Stimulated activated CD4-positive, alpha-beta T cell treated with anti-CD3 and anti-CD28 coated beads, TNF-alpha, amount 100 ng/mL, for 1 hour (primary cell): Measurements from ENCODE around the gene SRC.

Experiments used
- DNase-seq, 3 donors: peaks; one replicate each; pipeline ENCODE4 v3.0.0-alpha.2; 2020; ENCODE audit warnings: low read depth in 3 of 3, low spot score in 1 of 3

SRC gene

GRCh38 chr20:37345339-37346235, at the start of gene SRC:
SRC (plus strand) TSS chr20:37346140; CDS start chr20:37384154, 38,014 bp downstream.
- peak in 2 of 3 donors; percentile 16 to 23 for DNase-seq

- no peak for DNase-seq
Measured at GRCh38 chr20:37296371-37296770, 49.6 kb upstream of the SRC start.

DNA sequence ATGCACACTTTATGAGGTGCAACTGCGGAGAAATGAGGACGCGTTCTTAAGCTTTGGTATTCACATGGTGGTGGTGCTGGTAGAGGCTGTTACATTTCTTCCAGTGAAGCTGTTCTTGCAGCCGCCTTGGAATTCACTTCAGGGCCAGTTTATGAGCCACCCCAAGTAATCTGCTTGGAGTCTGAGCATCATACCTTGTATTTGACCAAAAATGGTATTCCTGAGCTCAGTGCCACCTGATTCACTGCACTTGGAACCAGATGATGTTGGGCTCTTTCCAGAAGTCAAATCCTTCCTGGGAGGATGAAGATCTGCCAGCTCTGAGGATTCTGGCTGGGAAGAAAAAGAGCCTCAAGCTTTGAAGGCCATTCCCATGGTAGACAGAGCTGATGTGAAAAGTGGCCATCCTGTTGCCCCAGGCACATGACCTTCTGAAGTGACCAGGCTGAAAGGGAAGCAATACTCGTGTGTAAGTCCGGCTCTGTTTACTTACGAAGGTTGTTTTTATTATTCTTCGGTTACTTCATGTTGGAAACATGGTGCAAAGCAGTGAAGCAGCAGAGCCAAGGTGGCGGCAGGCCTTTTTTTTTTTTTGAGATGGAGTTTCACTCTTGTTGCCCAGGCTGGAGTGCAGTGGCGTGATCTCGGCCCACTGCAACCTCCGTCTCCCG, 48.7 kb upstream of the SRC start:
- no peak for DNase-seq

GRCh38 chr20:37298190-37298939, 47.6 kb upstream of the SRC start:
- no peak for DNase-seq

- no peak for DNase-seq
Measured at GRCh38 chr20:37299718-37300528, 46.0 kb upstream of the SRC start.

DNA sequence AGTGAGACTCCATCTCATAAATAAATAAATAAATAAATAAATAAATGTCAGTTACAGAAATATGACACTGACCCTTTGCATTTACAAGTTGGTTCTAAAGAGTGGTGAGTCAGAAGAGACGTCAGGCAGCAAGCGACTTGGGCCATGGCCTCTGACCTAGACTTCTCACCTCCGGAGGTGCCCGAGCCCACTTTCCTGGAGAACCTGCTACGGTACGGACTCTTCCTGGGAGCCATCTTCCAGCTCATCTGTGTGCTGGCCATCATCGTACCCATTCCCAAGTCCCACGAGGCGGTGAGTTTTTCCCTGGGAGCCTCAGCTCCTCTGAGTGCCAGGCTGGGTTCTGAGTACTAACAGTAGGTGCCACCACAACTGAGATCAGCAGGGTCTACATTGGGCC, 44.8 kb upstream of the SRC start:
- DNase-seq, result no peak

- no peak for DNase-seq
Measured at GRCh38 chr20:37301558-37301957, 44.4 kb upstream of the SRC start.

GRCh38 chr20:37302981-37303380, 43.0 kb upstream of the SRC start:
- no peak for DNase-seq

DNA sequence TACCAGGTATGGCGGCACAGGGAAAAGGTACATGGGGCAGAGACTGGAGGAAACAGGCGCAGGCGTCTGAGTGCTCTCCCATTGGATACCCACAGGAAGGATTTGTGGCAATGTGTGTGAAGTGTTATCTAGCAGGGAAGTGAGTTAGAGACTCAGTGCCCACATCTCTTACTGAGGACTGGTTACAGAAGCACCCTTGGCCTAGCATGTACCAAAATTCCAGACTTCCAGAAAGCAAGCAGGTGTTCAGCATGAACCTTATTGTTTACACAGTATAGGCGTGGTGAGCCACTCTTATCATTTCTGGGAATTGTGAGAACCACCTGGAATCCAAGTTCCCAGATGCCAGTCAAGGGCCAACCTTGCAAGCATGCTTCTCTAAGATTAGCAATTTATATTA, 42.3 kb upstream of the SRC start:
- DNase-seq, result no peak

DNA sequence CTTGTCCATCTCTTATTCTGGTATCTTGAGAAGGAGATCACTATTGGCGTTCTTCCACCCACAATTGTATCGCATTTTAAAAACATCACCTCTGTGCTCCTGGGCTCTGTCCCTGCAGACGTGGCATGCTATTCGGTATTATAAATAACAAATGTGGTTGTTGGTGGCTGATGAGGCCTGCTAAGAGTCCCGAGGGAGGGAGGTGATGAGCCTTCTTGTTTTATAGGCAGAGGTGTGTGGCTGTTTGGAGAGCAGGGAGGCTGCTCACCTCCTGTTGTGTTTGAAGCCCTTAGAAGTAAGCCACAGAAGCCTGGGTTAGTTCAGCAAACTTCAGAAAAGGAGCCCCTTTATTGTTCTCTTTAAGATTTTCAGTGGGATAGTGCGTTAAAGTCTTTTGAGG, 40.9 kb upstream of the SRC start:
- no peak for DNase-seq

DNA sequence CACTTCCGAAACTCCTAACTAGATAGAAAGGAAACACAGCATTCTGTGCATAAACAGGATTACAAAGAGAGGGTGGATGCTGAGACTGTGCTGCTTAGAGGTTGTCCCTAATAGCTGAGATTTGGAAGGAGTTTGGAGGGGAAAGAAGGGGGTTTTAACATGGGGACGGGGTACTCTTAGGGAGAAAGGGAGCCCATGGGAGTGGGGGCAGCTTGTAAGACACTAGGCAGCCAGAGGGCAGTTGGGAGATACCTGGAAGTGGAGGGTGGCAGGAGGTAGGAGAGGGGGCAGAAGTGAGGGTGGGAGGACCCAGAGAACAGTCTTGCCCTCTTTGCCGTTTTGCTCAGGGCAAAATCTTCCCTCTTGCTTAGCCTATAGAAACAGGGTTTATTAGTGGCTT, 40.1 kb upstream of the SRC start:
- DNase-seq, result no peak

DNA sequence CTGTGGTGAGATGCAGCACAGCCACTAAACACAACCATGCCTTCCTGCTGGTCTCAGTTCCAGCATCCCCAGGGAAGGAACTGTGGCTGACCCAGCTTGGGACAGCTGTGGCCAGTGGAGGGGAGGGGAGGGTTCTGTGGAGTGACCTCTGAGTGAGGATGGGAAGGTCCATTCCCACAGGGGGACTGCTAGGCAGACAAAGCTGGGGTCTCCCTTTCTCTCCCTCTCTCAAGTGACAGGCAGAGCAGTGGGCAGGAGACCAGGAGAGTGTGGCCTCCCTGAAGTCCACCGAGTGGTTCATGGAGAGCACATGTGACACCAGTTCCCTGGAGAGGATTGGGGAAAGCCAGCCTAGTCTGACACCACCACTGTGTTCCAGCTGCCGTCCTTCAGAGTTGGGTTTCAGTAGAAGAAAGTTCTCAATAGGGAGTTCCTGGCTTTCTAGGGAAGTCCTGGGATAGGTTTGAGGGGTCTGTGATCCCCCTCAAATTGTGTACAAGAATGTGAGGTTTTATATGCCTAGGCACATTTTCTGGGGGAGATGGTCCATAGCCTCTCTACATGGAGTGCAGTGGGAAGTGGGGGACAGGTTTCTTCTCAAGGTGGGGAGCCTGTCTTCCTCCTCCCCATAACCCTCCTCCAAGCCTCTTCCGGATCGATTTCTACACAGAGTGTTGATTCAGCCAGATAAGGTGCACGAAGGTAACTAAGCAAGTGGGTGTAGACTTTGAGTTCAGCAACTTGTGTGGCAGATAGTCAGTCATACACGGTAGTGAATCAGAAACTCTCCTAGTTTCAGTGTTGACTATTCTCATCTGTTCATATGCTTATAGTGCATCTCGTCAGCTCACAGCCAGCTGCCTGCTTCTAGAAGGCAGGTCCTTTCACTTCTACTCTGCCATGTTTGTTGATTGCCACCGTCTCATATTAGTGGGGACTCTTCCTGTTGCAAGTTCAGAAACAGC, 37.6 kb upstream of the SRC start:
- no peak for DNase-seq

DNA sequence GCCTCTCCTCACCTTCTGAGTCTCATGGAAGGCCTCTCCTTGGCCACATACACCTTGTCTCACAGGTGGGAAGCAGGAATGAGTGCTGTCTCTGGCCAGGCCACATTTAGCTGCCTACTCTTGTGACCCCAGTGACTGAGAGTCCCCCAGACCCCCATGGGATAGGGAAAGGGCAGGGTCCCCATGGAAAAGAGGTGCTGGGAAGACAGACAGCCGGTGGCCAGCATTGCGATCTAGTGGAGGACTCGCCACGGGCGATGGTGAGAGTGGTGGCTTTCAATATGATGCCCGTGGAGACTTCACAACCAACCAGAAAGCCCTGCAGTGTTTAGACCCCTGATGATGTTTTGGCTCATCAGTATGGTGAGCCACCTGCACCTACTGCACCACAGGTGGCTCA, 36.6 kb upstream of the SRC start:
- no peak for DNase-seq

- DNase-seq, result no peak
Measured at GRCh38 chr20:37309936-37310590, 35.9 kb upstream of the SRC start.

GRCh38 chr20:37310951-37311350, 35.0 kb upstream of the SRC start:
- DNase-seq, result no peak

- DNase-seq, result no peak
Measured at GRCh38 chr20:37311710-37312355, 34.1 kb upstream of the SRC start.

- no peak for DNase-seq
Measured at GRCh38 chr20:37313546-37314091, 32.3 kb upstream of the SRC start.

DNA sequence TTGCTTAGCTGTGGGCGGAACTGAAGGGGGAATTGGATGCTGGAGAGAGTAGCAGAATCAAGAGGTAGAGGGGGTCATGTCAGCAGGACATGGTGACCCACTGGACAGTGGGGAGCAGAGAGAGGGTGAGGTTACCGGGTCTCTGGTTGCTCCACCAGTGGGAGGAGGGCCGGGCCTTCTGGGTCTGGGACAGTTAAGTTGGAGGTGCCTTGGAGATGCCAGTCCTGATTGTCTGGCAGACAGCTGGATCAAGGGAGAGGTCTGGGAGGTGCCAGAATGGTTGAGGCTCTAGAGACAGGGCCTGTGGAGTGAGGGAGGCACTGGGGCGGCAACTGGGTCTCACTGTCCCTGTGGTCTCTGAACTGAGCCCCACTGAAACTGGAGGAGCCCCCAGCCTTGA, 31.8 kb upstream of the SRC start:
- DNase-seq, result no peak

DNA sequence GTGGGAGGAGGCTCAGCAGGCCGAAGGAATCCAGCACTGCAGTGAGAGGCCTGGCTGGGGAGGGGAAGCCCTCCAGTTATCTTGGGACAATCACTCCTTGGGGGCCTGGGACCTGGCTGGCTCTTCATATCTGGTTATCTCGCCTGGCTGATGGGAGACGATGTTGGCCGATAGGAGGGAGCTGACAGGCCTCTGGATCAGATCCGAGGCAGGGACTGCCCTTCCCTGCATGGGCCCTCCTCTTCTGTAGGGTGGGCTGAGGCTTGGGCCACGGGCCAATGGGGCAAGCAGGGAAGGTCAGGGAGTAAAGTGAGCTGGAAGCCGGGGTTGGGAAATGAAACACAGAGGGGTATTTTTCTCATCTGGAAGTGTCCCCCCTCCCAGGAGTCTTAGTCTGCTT, 31.3 kb upstream of the SRC start:
- no peak for DNase-seq
